ENCODE measurements around the gene PSMC4.

DNA sequence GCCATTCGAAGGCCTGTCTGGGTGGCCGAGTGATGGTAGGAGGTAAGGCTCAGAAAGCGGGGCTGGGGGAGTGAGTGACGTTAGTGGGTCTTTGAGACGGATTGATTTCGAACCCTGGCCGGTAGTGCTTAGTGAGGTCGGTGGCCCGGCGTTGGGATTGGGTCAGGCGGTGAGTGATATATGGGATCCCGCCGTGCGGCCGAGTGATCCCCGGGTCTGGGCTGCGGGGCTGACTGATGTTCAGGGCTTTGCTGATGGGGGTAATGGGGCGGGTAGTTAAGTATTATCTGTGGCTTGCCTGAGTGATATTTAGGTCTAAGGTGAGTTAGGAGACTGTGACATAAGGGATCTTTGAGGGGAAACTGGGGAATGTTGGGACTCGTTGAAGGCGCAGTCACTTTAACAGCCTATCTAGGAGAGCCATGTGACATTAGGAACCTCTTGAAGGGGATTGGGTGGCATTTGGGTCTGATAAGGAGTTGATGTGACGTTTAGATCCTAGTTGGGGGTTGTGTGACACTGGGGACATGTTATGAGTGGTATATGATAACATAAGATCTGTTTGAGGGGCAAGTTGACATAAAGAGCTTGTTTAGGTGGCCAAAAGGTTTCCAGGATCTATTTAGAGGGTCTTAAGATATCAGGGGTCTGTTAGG, 543 bp downstream of the PSMC4 start:
- TF ChIP-seq, protein P1, sequence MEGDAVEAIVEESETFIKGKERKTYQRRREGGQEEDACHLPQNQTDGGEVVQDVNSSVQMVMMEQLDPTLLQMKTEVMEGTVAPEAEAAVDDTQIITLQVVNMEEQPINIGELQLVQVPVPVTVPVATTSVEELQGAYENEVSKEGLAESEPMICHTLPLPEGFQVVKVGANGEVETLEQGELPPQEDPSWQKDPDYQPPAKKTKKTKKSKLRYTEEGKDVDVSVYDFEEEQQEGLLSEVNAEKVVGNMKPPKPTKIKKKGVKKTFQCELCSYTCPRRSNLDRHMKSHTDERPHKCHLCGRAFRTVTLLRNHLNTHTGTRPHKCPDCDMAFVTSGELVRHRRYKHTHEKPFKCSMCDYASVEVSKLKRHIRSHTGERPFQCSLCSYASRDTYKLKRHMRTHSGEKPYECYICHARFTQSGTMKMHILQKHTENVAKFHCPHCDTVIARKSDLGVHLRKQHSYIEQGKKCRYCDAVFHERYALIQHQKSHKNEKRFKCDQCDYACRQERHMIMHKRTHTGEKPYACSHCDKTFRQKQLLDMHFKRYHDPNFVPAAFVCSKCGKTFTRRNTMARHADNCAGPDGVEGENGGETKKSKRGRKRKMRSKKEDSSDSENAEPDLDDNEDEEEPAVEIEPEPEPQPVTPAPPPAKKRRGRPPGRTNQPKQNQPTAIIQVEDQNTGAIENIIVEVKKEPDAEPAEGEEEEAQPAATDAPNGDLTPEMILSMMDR (IDR thresholded peaks at IDR 0.05 in 4 of 5, conservative IDR thresholded peaks at IDR 0.05 in 1 of 5) = no peak
- no peak for TF ChIP-seq POLR2A (IDR thresholded peaks at IDR 0.05)

Measured in gastrocnemius medialis (tissue), 4 donors.